ENCODE measurements around the gene PSMA7.
"Not testable (repeated sequence)": the region's sequence is repeated elsewhere in the genome, so short reads cannot be mapped to it uniquely, and the experiment has no call there.

The PSMA7 gene

GRCh38 chr20:62122654-62123449 is 20.3 kb downstream of the PSMA7 start:
- no peak for DNase-seq (ENCODE audit: low read depth)
- peak overlapping the region; percentile 64 for H3K4me3 ChIP-seq (ENCODE audit: low read depth, low read length)

GRCh38 chr20:62121776-62122653 is 21.2 kb downstream of the PSMA7 start, which contains the start of gene LSM14B:
TSS of gene LSM14B (plus strand) at chr20:62122475. CDS start at chr20:62122667, 192 bp downstream.
- DNase-seq (ENCODE audit: low read depth), result peak; percentile 92
- peak within 1 kb of the TSS; percentile 64 for H3K4me3 ChIP-seq (ENCODE audit: low read depth, low read length)

GRCh38 chr20:62120990-62121775 is 22.0 kb downstream of the PSMA7 start:
- peak overlapping the region; percentile 64 for H3K4me3 ChIP-seq (ENCODE audit: low read depth, low read length)
- DNase-seq (ENCODE audit: low read depth), result peak; percentile 30

GRCh38 chr20:62120365-62120762 is 22.8 kb downstream of the PSMA7 start:
- H3K4me3 ChIP-seq (ENCODE audit: low read depth, low read length), result no peak overlapping the region
- DNase-seq (ENCODE audit: low read depth), result no peak

- DNase-seq (ENCODE audit: low read depth), result no peak
- H3K4me3 ChIP-seq (ENCODE audit: low read depth, low read length), result no peak overlapping the region
Observed at GRCh38 chr20:62119591-62120364, 23.4 kb downstream of the PSMA7 start.

- no peak for DNase-seq (ENCODE audit: low read depth)
- no peak overlapping the region for H3K4me3 ChIP-seq (ENCODE audit: low read depth, low read length)
Observed at GRCh38 chr20:62119115-62119514, 24.1 kb downstream of the PSMA7 start.

GRCh38 chr20:62118113-62119043 is 24.8 kb downstream of the PSMA7 start:
- no peak overlapping the region for H3K4me3 ChIP-seq (ENCODE audit: low read depth, low read length)
- no peak for DNase-seq (ENCODE audit: low read depth)

- no peak for DNase-seq (ENCODE audit: low read depth)
- no peak overlapping the region for H3K4me3 ChIP-seq (ENCODE audit: low read depth, low read length)
Observed at GRCh38 chr20:62117658-62118057, 25.5 kb downstream of the PSMA7 start.

- no peak for DNase-seq (ENCODE audit: low read depth)
- no peak overlapping the region for H3K4me3 ChIP-seq (ENCODE audit: low read depth, low read length)
Observed at GRCh38 chr20:62117362-62117646, 25.9 kb downstream of the PSMA7 start.

GRCh38 chr20:62116558-62117361 is 26.4 kb downstream of the PSMA7 start:
- DNase-seq (ENCODE audit: low read depth), result no peak
- no peak overlapping the region for H3K4me3 ChIP-seq (ENCODE audit: low read depth, low read length)

GRCh38 chr20:62115800-62116407 is 27.3 kb downstream of the PSMA7 start:
- H3K4me3 ChIP-seq (ENCODE audit: low read depth, low read length); DNase-seq (ENCODE audit: low read depth): not testable (repeated sequence)

- no peak overlapping the region for H3K4me3 ChIP-seq (ENCODE audit: low read depth, low read length)
- DNase-seq (ENCODE audit: low read depth), result no peak
Observed at GRCh38 chr20:62114894-62115293, 28.3 kb downstream of the PSMA7 start.

GRCh38 chr20:62112368-62112767 is 30.8 kb downstream of the PSMA7 start:
- DNase-seq (ENCODE audit: low read depth), result no peak
- H3K4me3 ChIP-seq (ENCODE audit: low read depth, low read length), result no peak overlapping the region

- DNase-seq (ENCODE audit: low read depth), result no peak
Observed at GRCh38 chr20:62111148-62111547, 32.0 kb downstream of the PSMA7 start.

GRCh38 chr20:62105592-62105991 is 37.6 kb downstream of the PSMA7 start:
- no peak for DNase-seq (ENCODE audit: low read depth)
- no peak overlapping the region for H3K4me3 ChIP-seq (ENCODE audit: low read depth, low read length)

More at GRCh38 chr20:62111148-62111547, 32.0 kb downstream of the PSMA7 start:
- no peak overlapping the region for H3K4me3 ChIP-seq (ENCODE audit: low read depth, low read length)

GRCh38 chr20:62104791-62105345 is 38.3 kb downstream of the PSMA7 start:
- peak; percentile 37 for DNase-seq (ENCODE audit: low read depth)
- H3K4me3 ChIP-seq (ENCODE audit: low read depth, low read length), result no peak overlapping the region
